Keratinocyte (primary cell): Measurements from ENCODE around the gene TBC1D19. TPM values are rescaled to one million over a fixed set of nuclear protein-coding genes. Genes with fewer than 3 reads are reported as not detected.

ENCODE experiments used
- DNase-seq: peaks from one replicate; pipeline ENCODE4 v3.0.0-alpha.2; 2011; ENCODE audit warnings: low read depth, missing footprints, low spot score
- FAIRE-seq: peaks from 2 replicates; lab custom pipeline; 2011; peaks lifted over from hg19 to GRCh38; lab: Jason Lieb, UNC
- H2AFZ ChIP-seq: 2 replicates; pipeline ENCODE4 v1.6.0; 2012; ENCODE audit warnings: low read length, control low read depth, inconsistent platforms; ENCODE audit not compliant: control insufficient read depth
- H3K27ac ChIP-seq: 2 replicates; pipeline ENCODE4 v1.5.1; 2011; ENCODE audit warnings: low read length; ENCODE audit not compliant: control insufficient read depth, insufficient read depth
- H3K27me3 ChIP-seq: 3 replicates; pipeline ENCODE4 v1.6.0; 2011; ENCODE audit warnings: low read length; ENCODE audit not compliant: control insufficient read depth, insufficient read depth; ENCODE audit errors: extremely low read depth
- H3K36me3 ChIP-seq, 2 experiments: 2 replicates in 1 of 2; 3 replicates in 1 of 2; pipeline ENCODE4 v1.5.1; 2011; ENCODE audit warnings: low read length in 2 of 2, mild to moderate bottlenecking in 1 of 2; ENCODE audit not compliant: control insufficient read depth in 2 of 2, insufficient read depth in 2 of 2; ENCODE audit errors: extremely low read depth in 1 of 2
- H3K4me1 ChIP-seq: 3 replicates; pipeline ENCODE4 v1.5.1; 2011; ENCODE audit warnings: low read length; ENCODE audit not compliant: control insufficient read depth, insufficient read depth; ENCODE audit errors: extremely low read depth
- H3K4me2 ChIP-seq: 3 replicates; pipeline ENCODE4 v1.6.0; 2011; ENCODE audit warnings: low read depth, low read length; ENCODE audit not compliant: control insufficient read depth, insufficient read depth; ENCODE audit errors: extremely low read depth
- H3K4me3 ChIP-seq, 3 experiments: fragments of 200-600 bp in 1 of 3; sonication (generic) in 1 of 3; 2 replicates in 2 of 3; 3 replicates in 1 of 3; pipeline ENCODE4 v1.5.1; 2011 to 2016; ENCODE audit warnings: low read length in 3 of 3, mild to moderate bottlenecking in 3 of 3, control low read depth in 2 of 3, inconsistent platforms in 1 of 3, low read depth in 1 of 3, mixed read lengths in 1 of 3, mixed run types in 1 of 3, moderate library complexity in 1 of 3; ENCODE audit not compliant: control insufficient read depth in 2 of 3, insufficient read depth in 2 of 3; ENCODE audit errors: extremely low read depth in 1 of 3
- H3K79me2 ChIP-seq: 2 replicates; pipeline ENCODE4 v1.6.0; 2012; ENCODE audit warnings: low read length; ENCODE audit not compliant: control insufficient read depth, insufficient read depth
- H3K9ac ChIP-seq: 3 replicates; pipeline ENCODE4 v1.6.0; 2011; ENCODE audit warnings: low read length; ENCODE audit not compliant: control insufficient read depth, insufficient read depth; ENCODE audit errors: extremely low read depth
- H3K9me1 ChIP-seq: 3 replicates; pipeline ENCODE4 v1.6.0; 2011; ENCODE audit warnings: low read length; ENCODE audit not compliant: control insufficient read depth, insufficient read depth; ENCODE audit errors: extremely low read depth
- H3K9me3 ChIP-seq: 2 replicates; pipeline ENCODE4 v1.5.1; 2012; ENCODE audit warnings: low read depth, low read length; ENCODE audit not compliant: control insufficient read depth
- H4K20me1 ChIP-seq: 3 replicates; pipeline ENCODE4 v1.6.0; 2011; ENCODE audit warnings: low read length; ENCODE audit not compliant: control insufficient read depth, insufficient read depth; ENCODE audit errors: extremely low read depth
- EZH2 ChIP-seq: IDR thresholded peaks from one replicate; pipeline ENCODE4 v1.6.1; 2012; ENCODE audit warnings: inconsistent platforms, mild to moderate bottlenecking, low read length, moderate library complexity
- dilution Hi-C: fragments of 300-500 bp; cut with MboI; formaldehyde crosslinking; loops from one replicate; pipeline ENCODE4 v1.7.0; 2020; ENCODE audit warnings: low sequenced_read_pairs; ENCODE audit not compliant: extremely low pct_ligation_motif_present
- polyA plus RNA-seq, 5 experiments: library from polyadenylated mRNA; depleted of rRNA in 3 of 5; stranded (reverse) in 3 of 5; stranded (forward) in 1 of 5; unstranded in 1 of 5; fragments of >200 nt; gene quantifications; 1 replicate in 1 of 5; 2 replicates in 3 of 5; 3 replicates in 1 of 5; pipeline versions ENCODE4 v1.2.1 to v1.2.3, GENCODE V29; 2011 to 2012; ENCODE audit warnings: missing spikeins in 2 of 5, low read depth in 1 of 5, low replicate concordance in 1 of 5
- TF ChIP-seq, protein P1 (sequence below), 3 experiments: IDR thresholded peaks in 1 of 3; conservative IDR thresholded peaks in 1 of 3; optimal IDR thresholded peaks in 1 of 3; 2 replicates in 2 of 3; 3 replicates in 1 of 3; pipeline versions ENCODE3 to v1.5.1; 2011; ENCODE audit warnings: low read length in 3 of 3, mild to moderate bottlenecking in 3 of 3, moderate library complexity in 2 of 3, control low read depth in 1 of 3, inconsistent platforms in 1 of 3; ENCODE audit not compliant: insufficient read depth in 2 of 3; ENCODE audit errors: extremely low read depth in 1 of 3

The TBC1D19 gene
- polyA plus RNA-seq, 1 donor (not counting 4 experiments of a cell fraction or from before 2014, with no cell fraction given) = 11.3 TPM

DNA sequence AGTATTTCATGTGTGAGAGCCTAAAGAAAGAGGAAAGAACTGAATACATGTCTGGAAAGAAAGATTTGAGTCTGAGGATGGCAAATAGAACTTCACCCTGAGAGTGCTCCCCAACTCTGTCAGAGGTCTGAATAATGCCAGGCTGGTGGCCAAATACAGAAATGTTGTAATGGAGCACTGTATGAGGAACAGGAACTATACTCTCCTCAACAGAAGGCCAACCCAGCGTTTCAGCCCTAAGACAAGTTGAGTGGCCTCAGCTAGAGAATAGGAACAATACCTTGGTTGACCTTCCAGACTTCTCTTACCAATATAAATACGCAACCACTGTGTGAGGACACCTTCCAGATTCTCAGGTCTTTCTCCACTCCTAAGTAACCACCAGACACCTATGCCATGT lies 182.3 kb downstream of the TBC1D19 start:
- H3K4me1 ChIP-seq = no peaks in the 10 kb centered on the region
- H3K27ac ChIP-seq = no peak overlapping the region
- H3K36me3 ChIP-seq = peaks cover 0 to 2% of the 10 kb centered on the region in 2 experiments
- DNase-seq = no peak
- no peak overlapping the region for H3K9ac ChIP-seq
- no peak overlapping the region for H3K4me2 ChIP-seq
- H2AFZ ChIP-seq = no peak overlapping the region
- H3K9me3 ChIP-seq = no peaks in the 10 kb centered on the region
- no peaks in the 10 kb centered on the region for H3K27me3 ChIP-seq
- H3K79me2 ChIP-seq = no peaks in the 10 kb centered on the region
- H4K20me1 ChIP-seq = no peaks in the 10 kb centered on the region
- FAIRE-seq = no peak
- TF ChIP-seq EZH2 = no peak
- TF ChIP-seq, protein P1, sequence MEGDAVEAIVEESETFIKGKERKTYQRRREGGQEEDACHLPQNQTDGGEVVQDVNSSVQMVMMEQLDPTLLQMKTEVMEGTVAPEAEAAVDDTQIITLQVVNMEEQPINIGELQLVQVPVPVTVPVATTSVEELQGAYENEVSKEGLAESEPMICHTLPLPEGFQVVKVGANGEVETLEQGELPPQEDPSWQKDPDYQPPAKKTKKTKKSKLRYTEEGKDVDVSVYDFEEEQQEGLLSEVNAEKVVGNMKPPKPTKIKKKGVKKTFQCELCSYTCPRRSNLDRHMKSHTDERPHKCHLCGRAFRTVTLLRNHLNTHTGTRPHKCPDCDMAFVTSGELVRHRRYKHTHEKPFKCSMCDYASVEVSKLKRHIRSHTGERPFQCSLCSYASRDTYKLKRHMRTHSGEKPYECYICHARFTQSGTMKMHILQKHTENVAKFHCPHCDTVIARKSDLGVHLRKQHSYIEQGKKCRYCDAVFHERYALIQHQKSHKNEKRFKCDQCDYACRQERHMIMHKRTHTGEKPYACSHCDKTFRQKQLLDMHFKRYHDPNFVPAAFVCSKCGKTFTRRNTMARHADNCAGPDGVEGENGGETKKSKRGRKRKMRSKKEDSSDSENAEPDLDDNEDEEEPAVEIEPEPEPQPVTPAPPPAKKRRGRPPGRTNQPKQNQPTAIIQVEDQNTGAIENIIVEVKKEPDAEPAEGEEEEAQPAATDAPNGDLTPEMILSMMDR (optimal IDR thresholded peaks at IDR 0.05 in 1 of 3, IDR thresholded peaks at IDR 0.05 in 1 of 3, conservative IDR thresholded peaks at IDR 0.05 in 1 of 3; ENCODE audit: extremely low read depth in 1 of 3, insufficient read depth in 2 of 3, low read length in 3 of 3) = no peak
- no peaks in the 10 kb centered on the region for H3K9me1 ChIP-seq
- dilution Hi-C loops = no loop called here
- no peak overlapping the region for H3K4me3 ChIP-seq

- Histone ChIP-seq H3K4me3 (no peak overlapping the region), H3K27ac (no peak overlapping the region), H3K27me3 (no peaks in the 10 kb centered on the region), H3K4me2 (no peak overlapping the region), H3K9ac (no peak overlapping the region), H3K36me3 (peaks cover 0 to 2% of the 10 kb centered on the region in 2 experiments), H3K79me2 (no peaks in the 10 kb centered on the region), H3K4me1 (no peaks in the 10 kb centered on the region), H2AFZ (no peak overlapping the region), H3K9me1 (no peaks in the 10 kb centered on the region), H4K20me1 (no peaks in the 10 kb centered on the region), H3K9me3 (no peaks in the 10 kb centered on the region)
- no peak for TF ChIP-seq EZH2
- TF ChIP-seq, protein P1 (optimal IDR thresholded peaks at IDR 0.05 in 1 of 3, IDR thresholded peaks at IDR 0.05 in 1 of 3, conservative IDR thresholded peaks at IDR 0.05 in 1 of 3; ENCODE audit: extremely low read depth in 1 of 3, insufficient read depth in 2 of 3, low read length in 3 of 3) = no peak
- no peak for FAIRE-seq
- no peak for DNase-seq
- dilution Hi-C loops = no loop called here
Measured at GRCh38 chr4:26772096-26772873, 188.4 kb downstream of the TBC1D19 start.
